Prostate gland (tissue), 2 donors: ENCODE results near the gene TNNC1.

Experiments
- POLR2A ChIP-seq: fragments of 450-650 bp; IDR thresholded peaks from one replicate; pipeline ENCODE4 v1.6.1; 2016; ENCODE audit warnings: antibody characterized with exemption, mild to moderate bottlenecking
- TF ChIP-seq, protein P1 (sequence below), 4 experiments: fragments of 200-600 bp in 2 of 4; fragments of 450-650 bp in 2 of 4; sonication (generic) in 2 of 4; IDR thresholded peaks; 1 replicate in 3 of 4; 2 replicates in 1 of 4; pipeline ENCODE4 v1.5.1; 2016 to 2019; ENCODE audit warnings: antibody characterized with exemption in 4 of 4, mild to moderate bottlenecking in 2 of 4, moderate library complexity in 2 of 4

DNA sequence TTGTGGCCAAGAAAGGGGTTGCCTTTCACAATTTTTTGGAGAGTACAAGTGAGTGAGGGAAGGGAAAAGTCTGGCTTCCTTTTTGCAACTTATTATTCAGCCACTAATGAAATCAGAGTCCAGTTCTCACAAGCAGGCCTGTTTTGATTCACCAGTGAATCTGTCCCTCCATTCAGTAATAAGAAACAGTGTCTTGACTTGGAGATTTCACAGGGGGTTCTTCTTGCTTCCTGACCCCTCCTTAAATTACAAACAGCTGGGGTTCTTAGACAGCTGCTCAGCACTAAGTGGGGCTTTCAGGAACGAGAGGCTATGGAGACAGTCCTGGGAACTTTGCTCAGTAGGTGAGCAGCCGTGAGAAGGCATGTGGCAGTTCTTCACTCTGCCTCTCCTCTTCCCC lies 33.5 kb downstream of the TNNC1 start:
- no peak for TF ChIP-seq POLR2A
- TF ChIP-seq, protein P1, sequence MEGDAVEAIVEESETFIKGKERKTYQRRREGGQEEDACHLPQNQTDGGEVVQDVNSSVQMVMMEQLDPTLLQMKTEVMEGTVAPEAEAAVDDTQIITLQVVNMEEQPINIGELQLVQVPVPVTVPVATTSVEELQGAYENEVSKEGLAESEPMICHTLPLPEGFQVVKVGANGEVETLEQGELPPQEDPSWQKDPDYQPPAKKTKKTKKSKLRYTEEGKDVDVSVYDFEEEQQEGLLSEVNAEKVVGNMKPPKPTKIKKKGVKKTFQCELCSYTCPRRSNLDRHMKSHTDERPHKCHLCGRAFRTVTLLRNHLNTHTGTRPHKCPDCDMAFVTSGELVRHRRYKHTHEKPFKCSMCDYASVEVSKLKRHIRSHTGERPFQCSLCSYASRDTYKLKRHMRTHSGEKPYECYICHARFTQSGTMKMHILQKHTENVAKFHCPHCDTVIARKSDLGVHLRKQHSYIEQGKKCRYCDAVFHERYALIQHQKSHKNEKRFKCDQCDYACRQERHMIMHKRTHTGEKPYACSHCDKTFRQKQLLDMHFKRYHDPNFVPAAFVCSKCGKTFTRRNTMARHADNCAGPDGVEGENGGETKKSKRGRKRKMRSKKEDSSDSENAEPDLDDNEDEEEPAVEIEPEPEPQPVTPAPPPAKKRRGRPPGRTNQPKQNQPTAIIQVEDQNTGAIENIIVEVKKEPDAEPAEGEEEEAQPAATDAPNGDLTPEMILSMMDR (IDR thresholded peaks at IDR 0.05) = no peak
